HG03457 (cell line): ENCODE measurements around the gene SYTL3.

Source experiments
- ATAC-seq: cut with Tn5 transposase; IDR thresholded peaks from one replicate; pipeline ENCODE4 v1.9.1; 2021; ENCODE audit warnings: moderate number of reproducible peaks; ENCODE audit not compliant: unreplicated experiment

Gene SYTL3

DNA sequence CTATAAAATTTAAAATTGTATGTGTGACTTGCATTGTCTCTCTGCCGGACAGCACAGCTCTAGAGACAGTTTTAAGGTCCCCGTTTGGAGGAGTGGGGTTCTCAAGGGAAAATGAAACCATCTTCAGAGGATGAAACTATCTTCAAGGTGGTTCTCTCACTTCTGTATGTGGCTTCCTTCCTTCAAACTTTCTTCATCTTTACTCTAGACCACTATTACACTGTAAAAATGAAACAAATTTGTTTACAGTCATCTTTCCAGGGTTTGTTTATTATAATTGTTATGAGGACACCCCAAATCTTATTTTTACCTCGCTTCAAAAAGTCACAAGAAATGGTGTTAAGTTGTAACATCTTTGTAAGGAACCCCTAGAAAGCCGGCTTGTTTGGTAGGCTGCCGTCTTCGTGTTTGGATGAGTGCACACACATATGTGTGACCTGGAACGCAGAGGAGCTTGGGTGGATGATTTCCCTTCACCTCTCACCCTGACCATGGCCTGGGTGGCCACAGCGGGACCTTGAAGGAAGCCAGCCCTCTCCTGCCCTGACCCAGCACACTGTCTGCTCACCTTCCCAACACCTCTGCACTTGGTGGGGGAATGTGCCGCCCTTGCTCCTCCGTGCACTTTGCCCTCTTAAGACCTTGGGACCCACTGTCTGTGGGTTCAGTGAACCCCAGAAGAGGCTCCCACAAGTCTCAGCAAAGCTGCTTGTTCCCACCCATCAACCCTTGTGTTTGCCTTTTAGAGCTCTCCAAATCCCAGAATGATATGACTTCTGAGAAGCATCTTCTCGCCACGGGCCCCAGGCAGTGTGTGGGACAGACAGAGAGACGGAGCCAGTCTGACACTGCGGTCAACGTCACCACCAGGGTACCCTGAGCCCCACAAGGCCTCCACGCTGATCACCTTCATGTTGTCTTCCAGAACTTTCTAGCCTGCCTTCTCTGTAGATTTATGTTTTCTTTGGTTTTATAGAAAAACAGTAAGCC lies 67.8 kb downstream of the SYTL3 start:
- peak; percentile 45 for ATAC-seq

DNA sequence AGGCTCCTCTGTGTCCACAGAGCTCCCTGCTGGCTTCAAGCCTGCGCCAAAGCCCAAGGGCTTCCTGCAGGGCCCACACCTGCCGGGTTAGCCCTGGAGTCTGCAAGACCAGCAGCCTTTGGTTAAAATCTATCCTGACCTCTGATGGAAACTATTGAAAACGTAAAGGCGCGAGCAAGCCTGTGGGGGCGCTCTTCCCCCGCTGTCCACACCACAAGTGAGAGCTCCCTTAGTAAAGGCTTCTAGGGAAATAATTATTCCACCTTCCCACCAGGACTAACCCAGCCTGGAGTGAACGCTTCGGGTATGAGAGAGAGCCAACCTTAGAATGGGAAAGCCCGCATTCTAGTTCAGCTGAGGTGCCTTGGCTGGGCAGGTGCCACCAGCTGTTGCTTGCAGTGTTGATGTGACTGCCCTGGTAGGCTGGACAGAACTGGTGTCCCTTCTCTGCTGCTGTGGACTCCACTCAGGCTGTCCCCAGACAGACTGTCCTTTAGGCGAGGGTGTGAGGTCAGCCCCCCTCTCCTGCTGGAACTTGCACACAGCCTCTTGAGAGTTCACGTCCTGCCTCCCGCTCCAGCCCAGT lies 68.7 kb downstream of the SYTL3 start:
- no peak for ATAC-seq

DNA sequence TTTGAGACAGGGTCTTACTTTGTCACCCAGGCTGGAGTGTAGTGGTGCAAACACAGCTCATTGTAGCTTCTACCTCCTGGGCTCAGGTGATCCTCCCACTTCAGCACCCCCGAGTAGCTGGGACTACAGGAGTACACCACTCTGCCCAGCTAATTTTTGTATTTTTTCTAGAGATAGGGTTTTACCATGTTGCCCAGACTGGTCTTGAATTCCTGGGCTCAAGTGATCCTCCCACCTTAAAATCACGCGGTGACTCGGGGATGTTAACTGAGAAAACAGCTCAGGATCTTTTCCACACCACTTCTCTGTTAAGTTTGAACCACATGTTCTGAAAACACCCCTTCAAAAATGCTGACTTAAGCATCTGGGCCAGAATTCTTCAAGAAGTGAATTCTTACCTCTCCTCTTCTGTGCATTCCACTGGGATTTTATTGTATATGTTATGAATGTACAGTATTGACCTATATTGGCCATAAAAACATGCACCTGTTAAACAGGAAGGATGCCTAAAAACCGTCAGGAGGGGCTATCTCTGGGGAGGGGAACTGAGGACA lies 72.4 kb downstream of the SYTL3 start:
- no peak for ATAC-seq

DNA sequence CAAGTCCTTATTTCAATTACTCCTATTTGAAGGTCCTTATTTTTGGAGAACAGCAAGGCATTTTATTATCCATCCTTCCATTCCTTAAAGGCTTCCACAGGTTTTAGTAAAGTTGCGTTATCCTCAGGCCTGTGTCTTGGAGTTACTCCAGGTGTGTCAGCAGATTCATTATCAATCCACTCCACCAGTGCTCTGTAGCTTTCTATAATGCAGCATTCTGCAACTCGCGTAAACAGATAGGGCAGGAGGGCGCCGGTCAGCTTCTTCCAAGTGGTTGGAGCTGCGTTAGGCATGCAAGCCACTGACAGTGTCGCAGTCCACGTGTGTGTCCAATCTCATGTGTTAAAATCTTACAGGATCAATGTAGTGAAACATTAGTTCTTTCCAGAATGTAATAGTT lies 75.8 kb downstream of the SYTL3 start:
- ATAC-seq, result no peak

DNA sequence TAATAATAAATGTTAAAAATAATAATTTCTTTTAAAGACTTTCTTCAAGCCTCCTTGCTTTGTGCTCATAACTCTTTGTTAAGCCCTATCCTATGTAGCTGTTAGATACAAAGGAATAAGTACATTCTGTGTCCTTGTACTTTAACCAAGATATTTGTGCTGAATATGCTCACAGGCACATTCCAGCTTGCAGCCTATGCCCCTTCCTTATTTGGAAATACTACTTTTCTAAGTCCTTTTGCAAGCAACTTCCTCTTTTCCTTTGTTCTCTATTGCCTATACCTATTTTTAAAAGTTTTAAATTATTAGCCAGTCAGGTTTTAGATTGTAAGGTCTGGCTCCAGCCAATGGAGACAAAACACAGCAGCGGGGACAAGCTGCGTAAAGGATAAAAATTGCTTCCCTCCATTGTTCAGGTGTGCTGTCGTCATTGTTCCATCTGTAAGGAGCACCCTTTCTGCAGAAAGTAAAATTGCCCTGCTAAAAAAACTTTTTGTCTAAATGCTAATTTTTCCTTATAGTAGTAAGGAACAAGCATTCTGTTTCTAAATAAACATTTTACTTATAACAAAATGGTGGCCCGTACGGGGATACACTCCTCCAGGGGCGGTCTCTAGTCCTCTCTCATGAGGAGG lies 80.2 kb downstream of the SYTL3 start:
- no peak for ATAC-seq

DNA sequence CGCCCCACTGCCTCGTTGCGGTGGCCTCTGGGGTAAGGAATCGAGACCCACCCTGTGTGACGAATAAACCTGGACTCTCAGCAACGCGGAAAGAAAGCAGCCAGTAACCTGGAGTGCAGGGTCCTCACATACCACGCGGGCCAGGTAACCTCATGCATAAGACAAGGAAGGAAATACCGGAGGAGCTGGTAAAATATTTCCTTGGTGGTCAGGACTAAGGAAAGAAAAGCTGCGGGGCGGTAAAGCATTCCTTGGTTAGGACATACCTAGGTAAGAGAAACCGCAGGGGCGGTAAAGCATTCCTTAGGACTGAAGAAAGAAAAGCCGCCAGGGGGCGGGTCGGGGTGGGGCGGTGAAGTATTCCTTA lies 80.7 kb downstream of the SYTL3 start:
- no peak for ATAC-seq

DNA sequence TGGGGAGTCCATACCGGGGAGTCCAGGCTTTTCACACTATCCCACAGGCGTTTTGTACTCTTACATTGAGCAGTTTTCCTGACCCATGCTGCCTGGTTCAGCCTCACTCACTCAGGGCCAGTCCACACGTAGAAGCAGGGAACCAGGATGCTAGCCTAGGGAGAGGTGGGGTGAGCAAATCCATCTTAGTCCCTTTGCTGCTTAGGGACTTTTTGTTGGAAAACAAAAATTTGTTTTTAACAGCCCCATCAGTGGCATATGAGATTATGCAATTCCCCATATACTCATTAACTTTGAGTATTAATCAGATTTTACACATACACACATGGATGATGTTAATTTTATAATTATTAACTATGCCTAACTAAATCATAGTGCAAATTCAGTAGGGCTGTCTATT lies 85.2 kb downstream of the SYTL3 start:
- no peak for ATAC-seq

DNA sequence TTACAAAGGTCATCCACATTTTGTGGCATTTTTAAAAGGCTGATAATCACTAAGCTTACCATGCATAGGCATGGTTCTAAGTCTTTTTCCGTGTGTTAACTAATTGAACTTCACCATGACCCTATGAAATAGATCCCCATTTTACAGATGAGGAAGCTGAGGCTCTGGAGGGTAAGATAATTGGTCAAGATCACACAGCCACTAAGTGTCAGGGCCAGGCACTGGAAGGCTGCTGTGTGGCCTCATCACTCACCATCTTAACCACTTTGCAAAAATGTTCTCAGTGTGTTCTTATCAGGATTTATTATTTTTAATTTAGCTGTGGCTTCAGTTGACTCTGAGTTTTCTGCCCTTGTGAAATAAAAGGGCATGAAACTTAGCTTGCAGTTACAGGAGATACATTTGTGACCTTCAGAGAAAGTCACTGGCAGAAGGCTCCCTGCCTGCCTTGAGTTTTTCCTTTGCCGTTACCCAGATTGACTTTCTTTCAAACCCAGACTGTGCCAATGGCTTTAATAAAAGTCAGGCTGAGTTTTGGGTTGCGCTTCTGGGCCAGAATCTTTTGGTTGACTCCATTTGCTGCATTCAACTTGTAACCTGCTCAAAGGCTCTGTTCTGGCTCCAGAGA lies 87.3 kb downstream of the SYTL3 start:
- ATAC-seq, result no peak

DNA sequence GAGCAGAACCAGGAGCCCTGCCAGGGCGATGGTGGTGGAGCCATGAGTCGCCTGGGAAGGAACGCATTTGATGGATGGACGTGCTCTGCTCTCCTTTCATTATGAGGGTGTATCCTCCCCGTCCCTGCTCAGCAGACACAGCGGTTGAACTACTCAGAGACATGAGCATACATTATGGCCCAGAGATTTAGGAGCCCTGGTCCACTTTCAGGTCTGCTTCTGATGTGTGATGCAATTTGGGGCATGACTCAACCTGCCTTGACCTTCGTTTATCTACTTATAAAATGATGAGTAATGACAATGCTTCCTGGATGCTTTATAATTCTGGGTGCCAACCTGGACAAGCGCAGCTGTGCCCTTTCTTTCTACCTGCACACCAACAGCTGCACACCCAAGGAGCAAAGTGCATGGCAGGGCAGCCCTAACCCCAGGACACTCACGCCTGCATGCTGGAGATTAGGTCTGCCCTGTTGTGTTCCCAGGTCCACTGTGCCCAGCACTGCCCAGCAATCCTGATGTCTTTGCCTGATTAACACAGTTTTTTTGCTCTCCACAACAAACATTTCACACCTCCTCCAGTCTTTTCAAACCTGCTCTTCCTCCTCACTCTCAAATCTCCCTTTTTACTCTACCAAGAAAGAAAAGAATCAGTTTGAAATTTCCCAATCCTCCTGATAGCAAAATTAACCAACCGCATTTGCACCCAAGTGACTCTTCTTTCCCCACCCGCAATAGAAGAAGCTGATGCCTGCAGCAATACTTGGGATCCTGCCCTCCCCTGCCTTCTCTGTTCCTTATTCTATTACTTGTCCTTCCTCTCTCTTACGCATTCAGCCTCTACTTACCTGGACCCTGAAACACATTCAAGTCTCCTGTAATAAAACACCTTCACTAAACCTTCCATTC lies 88.1 kb downstream of the SYTL3 start:
- ATAC-seq, result no peak

DNA sequence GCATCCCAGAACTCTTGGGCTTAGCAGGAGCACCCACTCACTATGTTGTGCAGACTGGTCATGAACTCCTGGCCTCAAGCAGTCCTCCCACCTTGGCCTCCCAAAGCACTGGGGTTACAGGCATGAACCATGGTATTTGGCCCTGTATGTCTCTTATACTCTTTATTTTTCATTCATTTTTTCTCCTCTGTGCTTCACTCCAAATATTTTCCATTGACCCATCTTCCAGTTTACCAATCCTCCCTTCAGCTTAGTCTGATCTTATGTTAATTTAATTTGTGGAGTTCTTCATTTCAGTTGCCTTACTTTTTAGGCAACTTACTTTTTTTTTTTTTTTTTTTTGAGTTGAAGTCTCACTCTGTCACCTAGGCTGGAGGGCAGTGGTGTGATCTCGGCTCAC lies 89.8 kb downstream of the SYTL3 start:
- ATAC-seq, result no peak

DNA sequence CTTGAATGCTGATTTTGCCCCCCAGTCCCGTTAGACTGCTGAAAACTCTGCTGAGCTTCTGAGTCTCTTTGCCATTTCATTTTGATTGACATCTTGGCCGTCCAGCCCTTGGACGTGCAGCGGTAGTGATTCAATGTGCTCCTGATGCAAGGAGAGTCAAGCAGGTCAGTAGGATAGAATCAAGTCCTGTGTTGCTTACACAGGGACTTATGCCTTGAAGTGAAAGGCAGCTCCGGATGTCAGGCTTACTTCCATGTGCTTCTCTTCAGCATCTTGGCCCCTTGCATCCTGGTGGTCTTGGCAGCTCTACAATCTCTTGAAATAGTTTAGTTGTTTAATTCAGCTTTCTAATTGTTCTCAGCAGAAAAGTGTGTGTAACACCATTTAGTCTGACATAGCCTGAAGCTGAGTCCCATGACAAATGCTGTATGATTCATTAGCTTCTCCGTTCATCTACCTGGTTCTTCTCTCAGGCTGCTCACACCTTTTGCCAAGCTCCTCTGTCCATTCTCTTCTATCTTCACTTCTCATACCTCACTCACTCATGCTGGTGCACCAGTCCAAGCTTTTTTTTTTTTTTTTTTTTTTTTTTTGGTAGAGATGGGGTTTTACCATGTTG lies 93.3 kb downstream of the SYTL3 start:
- ATAC-seq, result no peak

DNA sequence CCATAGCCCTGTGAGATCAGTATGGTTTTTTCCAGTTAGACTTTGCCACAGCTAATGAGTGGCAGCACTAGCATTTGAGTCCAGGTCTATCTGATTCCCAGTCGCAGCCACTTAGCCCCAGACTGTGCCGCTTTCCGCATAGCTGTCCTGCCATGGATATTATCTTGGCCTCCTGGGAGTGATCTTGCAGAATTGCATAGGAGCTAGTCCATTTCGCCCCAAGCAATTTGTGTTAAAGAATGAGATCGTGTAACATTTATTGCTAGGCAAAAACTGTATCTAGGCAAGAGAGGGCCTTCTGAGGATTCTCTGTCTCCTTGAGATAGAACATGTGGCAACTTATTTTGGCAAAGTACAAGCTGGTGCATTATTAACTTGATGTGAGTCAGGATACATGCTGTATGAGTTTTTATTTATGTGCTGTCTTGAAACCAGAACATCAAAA lies 95.2 kb downstream of the SYTL3 start:
- no peak for ATAC-seq

DNA sequence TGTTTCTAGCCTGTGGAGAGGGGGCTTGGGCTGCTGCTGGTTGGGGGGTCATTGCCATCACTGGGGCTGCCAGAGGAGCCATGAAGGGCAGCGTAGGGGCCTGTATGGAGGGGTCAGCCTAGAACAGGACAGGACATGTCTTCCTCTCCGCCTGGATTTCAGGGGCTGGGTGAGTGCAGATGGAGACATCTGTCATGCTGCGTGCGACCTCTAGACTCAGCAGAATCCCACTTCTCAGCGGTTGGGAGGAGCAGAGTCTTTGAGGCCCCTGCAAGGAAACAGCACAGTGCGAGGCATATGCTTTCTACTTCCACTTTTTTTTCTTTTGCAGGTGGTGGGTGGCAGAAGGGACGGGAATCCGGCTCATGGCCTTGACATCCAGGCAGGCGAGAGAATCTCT lies 101.4 kb downstream of the SYTL3 start:
- no peak for ATAC-seq

DNA sequence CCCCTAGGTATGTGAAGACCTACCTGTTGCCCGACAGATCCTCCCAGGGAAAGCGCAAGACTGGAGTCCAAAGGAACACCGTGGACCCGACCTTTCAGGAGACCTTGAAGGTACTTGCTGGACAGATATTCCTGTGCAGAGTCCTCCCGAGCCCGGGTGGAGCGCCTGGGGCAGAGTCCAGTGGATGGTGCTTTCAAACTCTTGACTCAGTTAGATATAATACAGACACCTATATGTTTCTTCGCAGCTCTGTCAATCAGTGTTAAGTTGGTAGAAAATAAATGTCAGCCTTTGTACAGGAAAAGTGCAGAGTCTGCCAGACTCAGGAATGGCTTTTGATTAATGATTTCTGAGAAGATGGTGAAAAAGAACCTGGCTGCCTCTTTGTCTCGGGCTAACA lies 102.1 kb downstream of the SYTL3 start:
- ATAC-seq, result no peak

DNA sequence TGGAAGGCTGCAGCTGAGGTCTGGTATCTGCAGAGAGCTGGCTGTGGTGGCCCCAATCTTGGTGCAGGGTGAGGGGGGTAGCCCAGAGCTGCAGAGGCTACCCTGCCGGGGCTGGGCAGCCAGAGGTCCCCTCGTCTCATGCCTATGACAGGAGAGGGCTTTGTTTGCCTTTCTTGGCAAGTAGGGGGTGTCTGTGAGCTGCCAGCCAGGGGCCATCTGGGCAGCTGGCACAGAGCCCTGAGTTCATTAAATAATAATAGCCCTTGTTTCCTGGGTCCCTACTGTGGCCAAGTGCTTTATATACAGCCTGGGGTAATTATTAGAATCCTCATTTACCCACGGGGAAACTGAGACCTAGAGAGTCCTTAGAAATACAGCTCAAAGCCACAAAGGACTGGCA lies 102.8 kb downstream of the SYTL3 start:
- no peak for ATAC-seq

DNA sequence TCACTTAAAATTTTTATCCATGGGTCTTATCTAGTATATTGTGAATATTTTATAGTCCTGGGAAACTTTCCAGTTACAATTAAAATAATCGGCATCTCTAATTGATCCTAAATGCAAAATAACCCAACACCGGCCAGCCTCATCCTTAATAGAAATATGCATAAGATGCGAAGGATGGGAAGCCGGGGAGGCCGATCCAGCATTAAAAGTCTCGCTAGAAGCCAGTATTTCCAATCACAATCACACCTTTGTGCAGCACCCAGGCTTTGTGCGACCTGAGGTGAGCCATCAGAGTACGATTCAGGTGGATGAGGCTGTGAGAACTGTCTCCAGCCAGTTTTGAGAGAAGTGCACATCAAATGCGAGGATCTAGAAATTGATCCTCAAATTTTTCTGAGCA lies 104.0 kb downstream of the SYTL3 start:
- ATAC-seq, result no peak

DNA sequence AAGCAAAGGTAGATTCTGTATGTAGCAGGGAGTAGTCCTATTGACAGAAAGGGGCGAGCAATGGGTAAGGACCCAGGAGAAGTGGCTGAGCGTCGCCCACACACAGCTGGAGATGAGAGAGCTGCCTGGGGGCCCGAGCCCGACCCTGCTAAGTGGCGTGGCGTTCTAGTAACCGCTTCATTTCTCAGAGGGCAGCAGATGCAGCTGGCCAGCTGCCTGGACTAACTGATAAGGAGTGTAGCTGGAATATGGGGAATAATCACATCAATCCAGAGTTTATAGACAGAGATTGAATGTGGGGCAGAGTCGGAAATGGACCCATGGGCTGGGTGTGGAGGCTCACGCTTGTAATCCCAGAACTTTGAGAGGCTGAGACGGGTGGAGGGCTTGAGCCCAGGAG lies 104.9 kb downstream of the SYTL3 start:
- no peak for ATAC-seq

DNA sequence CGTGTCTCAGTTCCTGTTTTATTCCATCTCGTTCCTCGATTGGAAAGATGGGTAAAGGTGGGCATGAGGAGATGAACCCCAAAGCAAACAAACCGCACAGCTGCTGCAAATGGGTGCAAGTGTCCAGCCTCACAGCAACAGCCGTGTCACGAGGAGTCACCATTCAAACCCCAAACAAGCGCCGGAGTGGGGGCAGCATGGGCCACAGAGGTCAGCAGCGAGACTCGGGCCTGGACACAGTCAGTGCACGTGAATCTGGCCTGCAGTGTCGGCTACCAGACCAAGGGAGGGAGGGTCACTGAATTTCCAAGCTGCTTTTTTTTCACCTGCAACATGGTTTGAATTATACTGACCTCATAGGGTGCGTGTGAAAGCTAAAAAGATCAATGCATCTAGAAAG lies 105.8 kb downstream of the SYTL3 start:
- ATAC-seq, result no peak

DNA sequence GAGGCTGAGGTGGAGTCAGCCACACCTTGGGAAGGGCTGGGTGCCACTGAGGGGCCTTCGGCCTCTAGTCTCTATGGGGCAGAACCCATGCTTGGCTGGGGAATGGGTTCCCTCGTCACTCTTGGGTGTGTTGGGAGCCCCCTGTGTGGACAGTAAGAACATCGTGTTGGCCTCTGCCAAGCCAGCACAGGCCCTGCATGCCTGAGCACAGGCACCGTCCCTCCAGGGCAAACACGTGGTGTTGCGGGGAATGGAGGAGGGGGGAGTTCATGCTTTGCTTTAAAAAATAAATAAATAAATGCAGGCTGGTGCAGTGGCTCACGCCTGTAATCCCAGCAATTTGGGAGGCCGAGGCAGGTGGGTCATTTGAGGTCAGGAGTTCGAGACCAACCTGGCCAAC lies 106.3 kb downstream of the SYTL3 start:
- ATAC-seq, result no peak
